GM19035 (cell line): ENCODE results near the gene POLRMT.
"Not testable (repeated sequence)": the region's sequence is repeated elsewhere in the genome, so short reads cannot be mapped to it uniquely, and the experiment has no call there.

Source experiments
- ATAC-seq: cut with Tn5 transposase; IDR thresholded peaks from one replicate; pipeline ENCODE4 v1.9.1; 2021; ENCODE audit not compliant: unreplicated experiment

The POLRMT gene

DNA sequence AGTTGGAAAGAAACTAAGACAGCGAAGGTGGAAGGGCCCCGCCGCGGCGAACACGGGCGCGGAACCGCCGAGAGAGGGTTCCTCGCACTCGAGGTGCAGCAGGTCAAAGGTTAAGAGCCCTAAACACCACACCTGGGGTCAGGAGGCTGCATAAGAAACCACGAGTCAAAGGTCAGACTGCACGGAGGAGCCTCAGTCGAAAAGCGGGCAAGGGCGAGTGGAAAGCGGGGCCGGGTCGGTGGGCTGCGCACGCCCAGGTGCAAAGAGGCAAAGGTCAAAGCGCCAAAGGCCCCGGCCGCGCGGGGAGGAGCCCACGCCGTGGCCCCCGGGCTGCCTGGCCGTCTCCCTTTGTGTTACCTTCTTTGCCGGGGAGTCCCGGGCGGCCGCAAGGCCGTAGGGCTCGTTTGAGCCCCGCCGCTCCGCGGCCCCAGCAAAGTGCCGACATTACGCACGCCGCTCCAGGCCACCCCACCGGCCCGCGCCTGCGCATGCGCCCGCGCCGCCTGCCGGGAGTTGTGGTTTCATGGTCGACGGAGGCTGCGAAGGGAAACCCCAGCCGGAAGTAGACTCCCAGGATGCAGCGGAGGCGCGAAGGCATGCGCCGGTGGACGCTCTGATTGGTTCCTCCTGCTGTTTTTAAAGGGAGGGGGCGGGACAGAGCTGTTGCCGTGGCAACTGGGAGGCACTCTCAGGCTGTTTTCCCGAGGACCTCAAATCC is at the start of gene POLRMT:
Gene POLRMT, minus strand, starts transcription at position 470 of the 718 bp plus-strand sequence. Its CDS starts 25 bp downstream, at position 445.
- peak; percentile 81 for ATAC-seq

DNA sequence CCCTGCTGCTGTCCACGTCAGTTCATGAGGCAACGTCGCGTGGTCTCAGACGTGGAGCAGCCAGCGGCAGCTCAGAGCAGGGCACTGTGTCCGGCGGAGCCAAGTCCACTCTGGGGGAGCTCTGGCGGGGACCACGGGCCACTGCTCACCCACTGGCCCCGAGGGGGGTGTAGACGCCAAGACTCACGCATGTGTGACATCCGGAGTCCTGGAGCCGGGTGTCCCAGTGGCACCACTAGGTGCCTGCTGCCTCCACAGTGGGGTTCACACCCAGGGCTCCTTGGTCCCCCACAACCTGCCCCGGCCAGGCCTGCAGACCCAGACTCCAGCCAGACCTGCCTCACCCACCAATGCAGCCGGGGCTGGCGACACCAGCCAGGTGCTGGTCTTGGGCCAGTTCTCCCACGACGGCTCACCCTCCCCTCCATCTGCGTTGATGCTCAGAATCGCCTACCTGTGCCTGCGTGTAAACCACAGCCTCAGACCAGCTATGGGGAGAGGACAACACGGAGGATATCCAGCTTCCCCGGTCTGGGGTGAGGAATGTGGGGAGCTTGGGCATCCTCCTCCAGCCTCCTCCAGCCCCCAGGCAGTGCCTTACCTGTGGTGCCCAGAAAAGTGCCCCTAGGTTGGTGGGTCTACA is 49.5 kb upstream of the POLRMT start:
- no peak for ATAC-seq

DNA sequence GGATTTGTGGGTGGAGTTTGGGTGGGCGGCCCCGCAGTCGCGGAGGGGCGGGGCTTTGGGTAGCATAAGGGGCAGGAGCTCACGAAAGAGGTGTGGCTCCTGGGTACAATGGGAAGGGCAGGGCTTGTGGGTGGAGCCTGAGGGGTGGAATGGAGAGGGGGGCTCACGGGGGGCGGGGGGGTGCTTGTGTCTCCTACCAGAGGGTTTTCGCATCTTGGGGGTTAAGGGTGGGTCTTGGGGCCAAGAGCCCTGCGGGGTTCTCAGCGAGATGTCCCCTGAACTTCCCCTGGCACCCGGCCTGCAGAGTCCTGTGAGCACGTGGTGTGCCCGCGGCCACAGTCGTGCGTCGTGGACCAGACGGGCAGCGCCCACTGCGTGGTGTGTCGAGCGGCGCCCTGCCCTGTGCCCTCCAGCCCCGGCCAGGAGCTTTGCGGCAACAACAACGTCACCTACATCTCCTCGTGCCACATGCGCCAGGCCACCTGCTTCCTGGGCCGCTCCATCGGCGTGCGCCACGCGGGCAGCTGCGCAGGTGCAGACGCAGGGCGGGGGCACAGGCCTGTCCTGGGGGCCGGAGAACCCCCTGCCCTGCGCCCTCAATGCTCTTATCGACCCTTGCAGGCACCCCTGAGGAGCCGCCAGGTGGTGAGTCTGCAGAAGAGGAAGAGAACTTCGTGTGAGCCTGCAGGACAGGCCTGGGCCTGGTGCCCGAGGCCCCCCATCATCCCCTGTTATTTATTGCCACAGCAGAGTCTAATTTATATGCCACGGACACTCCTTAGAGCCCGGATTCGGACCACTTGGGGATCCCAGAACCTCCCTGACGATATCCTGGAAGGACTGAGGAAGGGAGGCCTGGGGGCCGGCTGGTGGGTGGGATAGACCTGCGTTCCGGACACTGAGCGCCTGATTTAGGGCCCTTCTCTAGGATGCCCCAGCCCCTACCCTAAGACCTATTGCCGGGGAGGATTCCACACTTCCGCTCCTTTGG is 48.0 kb upstream of the POLRMT start:
- ATAC-seq = peak; percentile 43

DNA sequence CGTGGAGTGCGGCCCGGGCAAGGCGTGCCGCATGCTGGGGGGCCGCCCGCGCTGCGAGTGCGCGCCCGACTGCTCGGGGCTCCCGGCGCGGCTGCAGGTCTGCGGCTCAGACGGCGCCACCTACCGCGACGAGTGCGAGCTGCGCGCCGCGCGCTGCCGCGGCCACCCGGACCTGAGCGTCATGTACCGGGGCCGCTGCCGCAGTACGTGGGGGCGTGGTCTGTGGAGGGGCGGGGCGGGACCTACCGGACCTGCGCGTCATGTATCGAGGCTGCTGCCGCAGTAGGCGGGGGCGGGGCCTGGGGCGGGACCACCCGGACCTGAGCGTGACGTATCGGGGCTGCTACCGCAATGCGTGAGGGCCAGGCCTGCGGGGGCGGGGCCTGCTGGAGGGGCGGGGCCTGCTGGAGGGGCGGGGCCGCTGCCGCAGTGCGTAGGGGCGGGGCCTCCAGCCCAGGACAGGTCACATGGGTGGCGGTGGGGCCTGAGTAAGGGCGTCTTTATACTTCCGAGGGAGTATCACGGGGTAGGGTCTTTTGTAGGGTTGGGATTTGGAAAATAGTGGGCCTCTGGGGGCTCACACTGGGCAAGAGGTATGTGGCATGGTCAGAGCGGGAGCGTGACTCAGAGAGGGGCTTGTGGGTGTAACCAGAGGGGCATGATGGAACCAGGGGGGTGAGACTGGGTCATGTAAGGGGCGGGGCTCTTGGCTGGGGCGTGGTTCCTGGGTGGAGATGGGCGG is 47.1 kb upstream of the POLRMT start:
- peak; percentile 71 for ATAC-seq

DNA sequence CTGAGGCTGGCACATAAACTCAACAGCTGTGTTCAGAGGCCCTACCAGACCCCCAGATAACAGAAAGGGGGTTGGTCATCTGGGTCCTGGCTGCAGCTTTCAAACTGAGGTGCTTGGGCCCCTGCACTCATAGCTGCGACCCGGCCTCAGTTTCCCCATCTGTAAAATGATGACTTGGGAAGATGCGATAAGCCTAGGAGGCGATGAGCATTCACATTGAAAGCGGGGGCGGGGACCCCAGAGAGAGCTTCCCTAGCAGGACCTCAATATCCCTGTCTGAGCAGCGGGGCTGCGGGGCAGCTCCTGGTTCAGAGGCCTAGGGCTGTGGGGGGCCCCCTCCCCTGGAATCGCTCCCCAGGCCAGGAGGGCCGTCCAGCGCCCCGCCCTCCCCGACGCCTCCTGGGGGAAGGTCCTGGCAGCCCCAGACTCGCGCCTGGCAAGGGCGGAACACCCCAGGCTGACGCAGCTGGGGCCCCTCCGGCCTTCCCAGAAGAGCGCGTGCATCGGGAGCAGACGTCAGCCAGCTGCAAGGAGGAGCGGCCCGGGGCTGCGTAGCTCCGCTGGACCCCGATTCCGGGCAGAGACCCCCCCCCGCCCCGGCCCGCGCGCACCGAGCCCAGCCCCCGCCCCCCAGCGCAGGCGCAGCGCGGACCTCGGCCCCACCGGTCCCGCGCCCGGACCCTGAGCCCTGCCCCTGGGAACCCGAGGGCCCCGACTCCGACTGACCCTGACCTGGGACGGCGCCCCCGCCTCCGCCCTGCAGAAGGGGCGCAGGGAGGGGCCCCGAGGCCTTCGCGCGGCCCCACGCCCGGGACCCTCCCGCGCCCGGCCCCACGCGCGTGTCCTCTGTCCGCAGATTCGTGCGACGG is 46.3 kb upstream of the POLRMT start:
- peak; percentile 13 for ATAC-seq

DNA sequence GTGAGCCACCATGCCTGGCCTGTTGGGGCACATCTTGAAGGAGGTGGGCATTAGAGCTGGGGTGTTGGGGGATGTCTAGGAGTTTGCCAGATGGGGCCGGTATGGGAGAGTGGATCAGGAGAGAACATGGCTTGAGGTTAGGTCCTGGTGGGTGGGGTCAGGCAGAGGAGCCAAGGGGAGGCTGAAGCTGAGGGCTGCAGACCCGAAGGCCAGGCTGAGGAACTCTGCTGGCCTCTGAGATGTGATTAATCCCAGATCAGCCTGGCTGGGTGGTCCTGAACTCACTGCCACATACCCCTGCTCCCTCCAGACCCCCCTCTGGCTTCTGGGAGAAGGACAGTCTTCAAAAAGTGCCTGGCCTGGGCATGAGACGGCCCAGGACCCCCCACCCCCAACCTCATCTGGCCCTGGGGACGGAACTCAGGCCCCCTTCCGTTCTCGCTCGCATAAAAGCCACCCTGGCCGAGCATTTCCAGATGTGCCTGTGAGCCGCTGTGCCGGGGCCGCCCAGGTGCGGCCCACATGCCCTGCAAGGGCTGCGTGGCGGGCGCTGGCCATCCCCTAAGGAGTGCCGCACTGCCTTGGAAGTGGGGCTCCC is 45.6 kb upstream of the POLRMT start:
- ATAC-seq = no peak

DNA sequence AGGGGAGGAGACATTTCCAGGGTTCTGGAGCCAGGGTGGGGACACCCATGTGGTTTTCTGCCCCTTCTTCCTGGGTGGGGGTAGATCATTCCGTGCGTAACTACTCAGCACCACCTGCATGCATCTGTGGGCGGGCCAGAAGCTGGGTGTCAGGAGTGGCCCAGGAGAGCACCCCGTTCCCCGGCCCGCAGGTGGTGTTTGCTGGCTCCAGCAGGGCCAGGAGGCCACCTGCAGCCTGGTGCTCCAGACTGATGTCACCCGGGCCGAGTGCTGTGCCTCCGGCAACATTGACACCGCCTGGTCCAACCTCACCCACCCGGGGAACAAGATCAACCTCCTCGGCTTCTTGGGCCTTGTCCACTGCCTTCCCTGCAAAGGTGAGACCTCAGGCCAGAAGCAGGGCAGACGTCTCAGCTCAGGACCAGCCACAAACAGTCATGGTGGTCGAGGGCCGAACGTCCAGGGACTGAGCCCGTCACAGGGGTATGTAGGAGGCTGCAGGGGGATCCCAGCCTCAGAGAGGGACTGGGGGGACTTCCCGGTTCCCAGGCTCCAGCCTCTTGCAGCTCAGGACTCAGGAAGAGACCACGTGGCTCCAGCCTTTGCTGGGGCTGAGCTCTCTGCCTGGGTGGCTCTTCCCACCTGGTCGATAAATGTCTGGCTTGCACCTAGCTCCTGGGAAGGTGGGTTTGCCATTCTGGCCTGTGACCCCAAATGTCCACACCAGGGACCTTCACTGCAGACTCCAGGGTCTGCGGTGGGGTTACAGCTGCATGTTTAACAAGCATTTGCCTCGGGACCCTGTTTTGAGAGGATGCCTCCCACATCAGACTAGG is 44.5 kb upstream of the POLRMT start:
- no peak for ATAC-seq

DNA sequence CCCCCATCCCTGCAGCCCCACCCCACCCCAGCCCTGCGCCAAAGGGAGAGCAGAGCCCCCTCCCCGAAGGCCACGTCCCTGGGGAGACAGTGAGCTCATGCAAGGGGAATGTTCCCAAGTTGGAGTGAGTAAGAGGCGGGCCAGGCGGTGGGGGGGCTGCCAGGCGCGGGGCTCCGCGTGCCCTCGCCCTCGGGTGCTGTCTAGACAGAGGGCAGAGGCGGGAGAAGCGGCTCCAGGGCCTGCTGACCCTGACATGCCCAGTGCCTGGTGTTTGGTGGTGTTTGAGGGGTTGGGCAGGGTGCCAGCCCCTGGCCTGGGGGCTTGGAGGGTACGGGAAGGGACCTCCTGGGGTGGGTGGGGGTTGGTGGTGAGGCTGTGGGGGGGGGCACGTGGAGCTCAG is 43.9 kb upstream of the POLRMT start:
- no peak for ATAC-seq

DNA sequence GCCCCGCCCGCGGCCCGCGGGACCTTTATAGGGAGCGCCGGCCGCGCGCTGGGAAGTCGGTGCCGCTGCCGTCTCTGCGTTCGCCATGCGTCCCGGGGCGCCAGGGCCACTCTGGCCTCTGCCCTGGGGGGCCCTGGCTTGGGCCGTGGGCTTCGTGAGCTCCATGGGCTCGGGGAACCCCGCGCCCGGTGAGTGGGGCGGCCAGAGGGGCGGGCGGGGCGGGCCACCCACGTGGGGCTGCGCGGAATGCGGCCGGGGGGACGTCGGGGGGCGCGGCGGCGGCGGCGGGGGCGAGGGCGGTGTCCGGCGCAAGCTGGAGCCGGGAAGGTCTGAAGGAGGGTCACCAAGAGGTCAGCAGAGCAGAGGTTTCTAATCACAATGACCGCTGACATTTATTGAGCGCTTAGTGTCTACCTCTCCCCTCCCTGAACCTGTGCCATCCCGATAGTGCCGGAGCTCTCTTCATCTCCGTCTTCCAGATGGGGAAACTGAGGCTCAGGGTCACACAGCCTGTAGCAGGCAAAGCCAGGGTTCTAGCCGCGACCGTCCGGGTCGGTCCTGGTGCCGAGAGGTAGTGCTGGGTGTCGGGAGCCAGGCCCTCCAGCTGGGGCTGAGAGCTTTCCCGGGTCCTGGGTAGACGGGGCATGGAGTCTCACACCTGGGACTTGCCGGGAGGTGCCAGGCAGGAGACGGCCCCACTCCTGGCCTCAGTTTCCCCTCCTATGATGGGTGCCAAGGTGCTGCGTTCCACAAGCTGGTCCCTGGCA is 43.2 kb upstream of the POLRMT start, which contains the start of gene FSTL3:
Gene FSTL3, plus strand, starts transcription at position 54 of the 767 bp plus-strand sequence. Its CDS starts 32 bp downstream, at position 86.
- ATAC-seq = no peak

DNA sequence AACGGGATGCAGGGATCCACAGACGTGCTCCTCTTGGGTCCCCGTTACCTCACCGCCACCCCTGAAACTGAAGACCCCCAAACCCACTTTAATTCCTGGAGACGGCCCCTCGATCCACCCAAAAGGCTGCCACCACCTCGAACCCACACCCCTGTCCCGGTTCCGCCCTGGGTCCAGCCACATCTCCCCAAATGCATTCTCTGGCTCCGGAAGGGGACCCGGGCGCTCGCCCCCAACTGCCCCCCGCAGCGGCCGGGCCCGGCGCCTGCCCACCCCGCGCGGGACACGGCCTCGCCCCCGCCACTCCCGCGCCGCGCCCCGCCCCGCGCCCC is 42.6 kb upstream of the POLRMT start:
- ATAC-seq = no peak

DNA sequence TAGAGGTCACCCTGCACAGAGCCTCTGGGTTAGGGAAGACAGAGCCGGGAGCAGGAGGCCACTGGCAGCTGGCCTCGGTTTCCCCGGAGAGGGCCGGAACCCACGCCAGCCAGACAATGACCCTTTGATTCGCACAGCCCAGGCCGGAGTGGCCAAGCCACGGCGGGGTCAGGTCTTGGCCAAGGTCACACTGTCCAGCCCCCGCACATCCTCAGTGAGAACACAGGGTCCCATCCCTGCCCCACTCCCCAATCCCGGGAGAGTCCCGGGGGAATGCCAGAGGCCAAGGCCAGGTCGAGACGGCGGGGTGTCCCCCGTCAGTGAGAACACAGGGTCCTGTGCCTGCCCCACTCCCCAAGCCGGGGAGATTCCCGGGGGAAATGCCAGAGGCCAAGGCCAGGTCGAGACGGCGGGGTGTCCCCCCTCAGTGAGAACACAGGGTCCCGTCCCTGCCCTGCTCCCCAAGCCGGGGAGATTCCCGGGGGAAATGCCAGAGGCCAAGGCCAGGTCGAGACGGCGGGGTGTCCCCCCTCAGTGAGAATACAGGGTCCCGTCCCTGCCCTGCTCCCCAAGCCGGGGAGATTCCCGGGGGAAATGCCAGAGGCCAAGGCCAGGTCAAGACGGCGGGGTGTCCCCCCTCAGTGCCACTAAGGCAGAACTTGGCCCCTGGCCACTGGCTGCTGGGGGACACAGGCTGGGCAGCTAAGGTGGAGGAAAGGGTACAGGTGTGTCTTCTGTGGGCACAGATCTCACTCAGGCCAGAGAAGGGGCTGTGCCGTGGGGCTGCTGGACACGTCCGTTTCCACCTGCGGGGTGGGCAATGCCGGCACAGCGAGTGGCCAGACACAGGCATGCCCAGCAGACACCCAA is 41.2 kb upstream of the POLRMT start:
- ATAC-seq = no peak

DNA sequence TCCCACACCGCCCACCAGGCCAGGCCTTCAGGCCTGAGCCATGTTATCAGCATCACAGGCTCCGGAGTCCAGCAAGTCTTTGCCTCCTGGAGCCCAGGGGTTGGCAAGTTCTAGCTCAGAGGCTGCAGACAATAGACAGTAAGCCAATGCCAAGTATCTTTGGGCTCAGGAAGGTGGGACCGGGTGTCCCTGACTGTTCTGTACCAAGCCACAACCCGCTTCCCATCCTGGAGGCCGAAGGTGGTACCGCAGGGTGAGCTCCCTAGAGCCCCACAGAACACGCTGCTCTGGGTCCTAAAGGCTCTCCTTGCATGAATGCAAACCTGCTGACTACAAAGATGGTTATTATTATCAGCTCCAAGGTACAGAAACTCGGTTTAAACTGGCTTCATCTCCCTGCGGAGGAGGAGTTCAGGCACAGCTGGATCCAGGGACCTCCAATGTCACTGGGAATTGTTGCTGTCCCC is 37.3 kb upstream of the POLRMT start:
- no peak for ATAC-seq

DNA sequence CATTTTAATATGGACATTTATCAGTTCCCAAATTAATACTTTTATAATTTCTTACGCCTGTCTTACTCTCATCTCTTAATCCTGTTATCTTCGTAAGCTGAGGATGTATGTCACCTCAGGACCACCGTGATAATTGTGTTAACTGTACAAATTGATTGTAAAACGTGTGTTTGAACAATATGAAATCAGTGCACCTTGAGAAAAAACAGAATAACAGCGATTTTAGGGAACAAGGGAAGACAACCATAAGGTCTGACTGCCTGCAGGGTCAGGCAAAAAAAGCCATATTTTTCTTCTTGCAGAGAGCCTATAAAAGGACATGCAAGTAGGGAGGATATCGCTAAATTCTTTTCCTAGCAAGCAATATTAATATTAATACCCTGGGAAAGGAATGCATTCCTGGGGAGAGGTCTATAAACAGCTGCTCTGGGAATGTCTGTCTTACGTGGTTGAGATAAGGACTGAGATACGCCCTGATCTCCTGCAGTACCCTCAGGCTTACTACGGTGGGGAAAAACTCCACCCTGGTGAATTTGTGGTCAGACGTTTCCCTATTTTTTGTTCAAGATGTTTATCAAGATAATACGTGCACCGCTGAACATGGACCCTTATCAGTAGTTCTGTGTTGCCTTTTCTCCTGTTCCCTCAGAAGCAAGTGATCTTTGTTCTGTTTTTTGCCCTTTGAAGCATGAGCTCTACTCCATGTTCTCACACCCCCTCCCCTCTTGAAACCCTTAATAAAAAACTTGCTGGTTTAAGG is 35.5 kb upstream of the POLRMT start:
- ATAC-seq = not testable (repeated sequence)

DNA sequence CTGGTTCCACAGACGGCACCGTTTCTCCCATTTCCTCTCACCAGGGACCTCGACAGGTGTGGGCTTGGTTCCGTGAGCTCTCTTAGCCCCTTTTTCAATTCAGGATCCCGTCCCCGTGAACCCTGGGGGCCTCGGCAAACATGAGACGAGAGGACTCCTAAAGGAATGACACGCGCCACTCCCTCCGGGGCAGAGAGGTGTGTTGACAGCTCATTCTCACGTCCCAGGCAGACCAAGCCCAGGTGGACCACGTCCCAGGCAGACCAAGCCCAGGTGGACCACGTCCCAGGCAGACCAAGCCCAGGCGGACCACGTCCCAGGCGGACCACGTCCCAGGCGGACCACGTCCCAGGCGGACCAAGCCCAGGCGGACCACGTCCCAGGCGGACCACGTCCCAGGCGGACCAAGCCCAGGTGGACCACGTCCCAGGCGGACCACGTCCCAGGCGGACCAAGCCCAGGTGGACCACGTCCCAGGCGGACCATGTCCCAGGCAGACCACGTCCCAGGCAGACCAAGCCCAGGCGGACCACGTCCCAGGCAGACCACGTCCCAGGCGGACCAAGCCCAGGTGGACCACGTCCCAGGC is 33.7 kb upstream of the POLRMT start:
- not testable (repeated sequence) for ATAC-seq

DNA sequence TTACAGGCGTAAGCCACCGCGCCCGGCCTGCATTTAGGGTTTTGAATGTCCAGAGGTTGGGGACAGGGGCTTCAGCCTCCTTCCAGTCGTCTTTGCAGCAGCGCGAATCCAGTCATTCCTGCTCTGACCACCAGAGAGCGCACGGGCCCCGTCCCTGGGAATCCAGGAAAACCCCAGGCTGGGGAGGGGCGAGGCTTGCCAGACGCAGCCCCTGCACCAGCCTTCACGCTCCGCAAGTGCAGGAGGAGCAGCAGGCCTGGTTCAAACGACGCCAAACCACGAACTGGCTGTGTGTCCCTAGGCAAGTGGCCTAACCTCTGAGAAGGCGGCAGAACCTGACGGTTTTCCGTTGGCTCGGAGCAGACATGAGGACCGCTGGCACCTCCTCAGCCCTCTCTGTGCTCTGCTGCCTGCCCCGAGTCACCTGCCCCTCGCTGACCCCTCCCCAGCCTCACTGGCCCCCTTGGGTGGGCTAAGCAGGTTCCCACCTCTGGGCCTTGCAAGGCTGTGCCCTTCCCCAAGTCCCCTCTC is 31.6 kb upstream of the POLRMT start:
- no peak for ATAC-seq
